ENCODE measurements around the gene KCNH4. TPM values are rescaled to one million over a fixed set of nuclear protein-coding genes. Genes with fewer than 3 reads are reported as not detected.

The KCNH4 gene
- total and polyA plus RNA-seq, 2 of the 13 experiments (the other 11 are each of a cell fraction or from before 2014, with no cell fraction given): 0.01 to 0.09 TPM

- TF ChIP-seq LCORL (IDR thresholded peaks at IDR 0.05) (no peak), LCORL (CRISPR knock-in tag; IDR thresholded peaks at IDR 0.05) (0 out of 2 replicates have a peak, but pooled peaks have one; percentile 9), ZNF777 (CRISPR knock-in tag; IDR thresholded peaks at IDR 0.05) (peak; percentile 44), MAF1 (CRISPR knock-in tag; IDR thresholded peaks at IDR 0.05; ENCODE audit: borderline replicate concordance) (peak; percentile 13; the same call in 1 of the 2 replicates), ARNT2 (CRISPR knock-in tag; IDR thresholded peaks at IDR 0.05; ENCODE audit: low read depth) (peak; percentile 0; the same call in 1 of the 2 replicates), ZSCAN31 (CRISPR knock-in tag; IDR thresholded peaks at IDR 0.05; ENCODE audit: low read depth) (0 out of 2 replicates have a peak, but pooled peaks have one; percentile 44), ZNF143 (CRISPR knock-in tag; IDR thresholded peaks at IDR 0.05) (peak; percentile 4; the same call in 1 of the 2 replicates), MIXL1 (CRISPR knock-in tag; IDR thresholded peaks at IDR 0.05) (no peak), ZNF788 (CRISPR knock-in tag; IDR thresholded peaks at IDR 0.05; ENCODE audit: borderline replicate concordance) (peak; percentile 4; the same call in 1 of the 2 replicates), TBL1XR1 (IDR thresholded peaks at IDR 0.05; ENCODE audit: borderline replicate concordance, low read length, partially characterized antibody) (no peak), ZNF766 (CRISPR knock-in tag; IDR thresholded peaks at IDR 0.05; ENCODE audit: borderline replicate concordance) (0 out of 2 replicates have a peak, but pooled peaks have one; percentile 17), MEIS1 (CRISPR knock-in tag; IDR thresholded peaks at IDR 0.05; ENCODE audit: borderline replicate concordance) (0 out of 2 replicates have a peak, but pooled peaks have one; percentile 6), KLF12 (CRISPR knock-in tag; IDR thresholded peaks at IDR 0.05; ENCODE audit: borderline replicate concordance) (0 out of 2 replicates have a peak, but pooled peaks have one; percentile 15), REL (CRISPR knock-in tag; conservative IDR thresholded peaks at IDR 0.05) (no peak), EHMT2 (IDR thresholded peaks at IDR 0.05; ENCODE audit: borderline replicate concordance, low read depth, low read length) (peak; percentile 59), NFAT5 (CRISPR knock-in tag; IDR thresholded peaks at IDR 0.05) (0 out of 2 replicates have a peak, but pooled peaks have one; percentile 1), SMARCE1 (IDR thresholded peaks at IDR 0.05; ENCODE audit: borderline replicate concordance) (no peak)
- TF ChIP-seq, protein P1, sequence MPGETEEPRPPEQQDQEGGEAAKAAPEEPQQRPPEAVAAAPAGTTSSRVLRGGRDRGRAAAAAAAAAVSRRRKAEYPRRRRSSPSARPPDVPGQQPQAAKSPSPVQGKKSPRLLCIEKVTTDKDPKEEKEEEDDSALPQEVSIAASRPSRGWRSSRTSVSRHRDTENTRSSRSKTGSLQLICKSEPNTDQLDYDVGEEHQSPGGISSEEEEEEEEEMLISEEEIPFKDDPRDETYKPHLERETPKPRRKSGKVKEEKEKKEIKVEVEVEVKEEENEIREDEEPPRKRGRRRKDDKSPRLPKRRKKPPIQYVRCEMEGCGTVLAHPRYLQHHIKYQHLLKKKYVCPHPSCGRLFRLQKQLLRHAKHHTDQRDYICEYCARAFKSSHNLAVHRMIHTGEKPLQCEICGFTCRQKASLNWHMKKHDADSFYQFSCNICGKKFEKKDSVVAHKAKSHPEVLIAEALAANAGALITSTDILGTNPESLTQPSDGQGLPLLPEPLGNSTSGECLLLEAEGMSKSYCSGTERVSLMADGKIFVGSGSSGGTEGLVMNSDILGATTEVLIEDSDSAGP (CRISPR knock-in tag; IDR thresholded peaks at IDR 0.05; ENCODE audit: borderline replicate concordance): 0 out of 2 replicates have a peak, but pooled peaks have one; percentile 14
- TF ChIP-seq, protein P2, sequence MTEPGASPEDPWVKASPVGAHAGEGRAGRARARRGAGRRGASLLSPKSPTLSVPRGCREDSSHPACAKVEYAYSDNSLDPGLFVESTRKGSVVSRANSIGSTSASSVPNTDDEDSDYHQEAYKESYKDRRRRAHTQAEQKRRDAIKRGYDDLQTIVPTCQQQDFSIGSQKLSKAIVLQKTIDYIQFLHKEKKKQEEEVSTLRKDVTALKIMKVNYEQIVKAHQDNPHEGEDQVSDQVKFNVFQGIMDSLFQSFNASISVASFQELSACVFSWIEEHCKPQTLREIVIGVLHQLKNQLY (CRISPR knock-in tag; IDR thresholded peaks at IDR 0.05): no peak
- TF ChIP-seq, protein P3, sequence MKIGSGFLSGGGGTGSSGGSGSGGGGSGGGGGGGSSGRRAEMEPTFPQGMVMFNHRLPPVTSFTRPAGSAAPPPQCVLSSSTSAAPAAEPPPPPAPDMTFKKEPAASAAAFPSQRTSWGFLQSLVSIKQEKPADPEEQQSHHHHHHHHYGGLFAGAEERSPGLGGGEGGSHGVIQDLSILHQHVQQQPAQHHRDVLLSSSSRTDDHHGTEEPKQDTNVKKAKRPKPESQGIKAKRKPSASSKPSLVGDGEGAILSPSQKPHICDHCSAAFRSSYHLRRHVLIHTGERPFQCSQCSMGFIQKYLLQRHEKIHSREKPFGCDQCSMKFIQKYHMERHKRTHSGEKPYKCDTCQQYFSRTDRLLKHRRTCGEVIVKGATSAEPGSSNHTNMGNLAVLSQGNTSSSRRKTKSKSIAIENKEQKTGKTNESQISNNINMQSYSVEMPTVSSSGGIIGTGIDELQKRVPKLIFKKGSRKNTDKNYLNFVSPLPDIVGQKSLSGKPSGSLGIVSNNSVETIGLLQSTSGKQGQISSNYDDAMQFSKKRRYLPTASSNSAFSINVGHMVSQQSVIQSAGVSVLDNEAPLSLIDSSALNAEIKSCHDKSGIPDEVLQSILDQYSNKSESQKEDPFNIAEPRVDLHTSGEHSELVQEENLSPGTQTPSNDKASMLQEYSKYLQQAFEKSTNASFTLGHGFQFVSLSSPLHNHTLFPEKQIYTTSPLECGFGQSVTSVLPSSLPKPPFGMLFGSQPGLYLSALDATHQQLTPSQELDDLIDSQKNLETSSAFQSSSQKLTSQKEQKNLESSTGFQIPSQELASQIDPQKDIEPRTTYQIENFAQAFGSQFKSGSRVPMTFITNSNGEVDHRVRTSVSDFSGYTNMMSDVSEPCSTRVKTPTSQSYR (CRISPR knock-in tag; IDR thresholded peaks at IDR 0.05; ENCODE audit: borderline replicate concordance): no peak
Observed at GRCh38 chr17:42180411-42180921, 476 bp downstream of the KCNH4 start (continued).

All from HepG2 (cell line).